Measurements from ENCODE around the gene F11. TPM values are rescaled to one million over a fixed set of nuclear protein-coding genes. Genes with fewer than 3 reads are reported as not detected.

The F11 gene
- total RNA-seq (2022) = 0.38 and 0.86 TPM in 2 replicates
- percentile 34 among the genes with signal in this experiment for Bru-seq, nascent RNA
- BruChase-seq, experiment 1, labeled RNA remaining after a 6-hour chase = percentile 37 among the genes with signal in this experiment
- BruChase-seq, experiment 2, labeled RNA remaining after a 2-hour chase = percentile 26 among the genes with signal in this experiment
- long read RNA-seq = 0 reads

- no peaks in the 10 kb centered on the region for H3K9me3 Mint-ChIP-seq (ENCODE audit: low read depth, unreplicated experiment)
- no peak for DNase-seq
- no TSS peak for BruUV-seq (replicated peaks)
- no peaks in the 10 kb centered on the region for H3K27me3 Mint-ChIP-seq (ENCODE audit: unreplicated experiment)
- peak within 1 kb of the TSS; percentile 60 for H3K4me3 Mint-ChIP-seq (ENCODE audit: low read depth, unreplicated experiment)
- H3K4me1 Mint-ChIP-seq (ENCODE audit: low read depth, unreplicated experiment) = peaks cover 13% of the 10 kb centered on the region
- TF ChIP-seq CTCF (IDR thresholded peaks at IDR 0.05; ENCODE audit: unreplicated experiment) = no peak
- CTCF ChIA-PET = no interaction called here
- H3K36me3 Mint-ChIP-seq (ENCODE audit: insufficient read depth, unreplicated experiment) = no peaks in the 10 kb centered on the region
- peak within 1 kb of the TSS; percentile 82 for H3K27ac Mint-ChIP-seq (ENCODE audit: unreplicated experiment)
- intact Hi-C loops (cut with micrococcal nuclease; ENCODE audit: unreplicated experiment) = loop anchor here (10.0 kb wide), 1 partner anchor 61 kb away; no protein-coding TSS in a partner anchor
Measured at GRCh38 chr4:186265683-186266652, at the start of gene F11. F11 (plus strand) TSS chr4:186266189; CDS start chr4:186267137, 948 bp downstream.

- no peaks in the 10 kb centered on the region for H3K4me1 Mint-ChIP-seq (ENCODE audit: low read depth, unreplicated experiment)
- no peaks in the 10 kb centered on the region for H3K36me3 Mint-ChIP-seq (ENCODE audit: insufficient read depth, unreplicated experiment)
- CTCF ChIA-PET = no interaction called here
- intact Hi-C loops (cut with micrococcal nuclease; ENCODE audit: unreplicated experiment) = no loop called here
- no peak for TF ChIP-seq CTCF (IDR thresholded peaks at IDR 0.05; ENCODE audit: unreplicated experiment)
- peaks cover 4% of the 10 kb centered on the region for H3K9me3 Mint-ChIP-seq (ENCODE audit: low read depth, unreplicated experiment)
- BruUV-seq (replicated peaks) = no TSS peak
- H3K27me3 Mint-ChIP-seq (ENCODE audit: unreplicated experiment) = no peaks in the 10 kb centered on the region
- no peak overlapping the region for H3K27ac Mint-ChIP-seq (ENCODE audit: unreplicated experiment)
- H3K4me3 Mint-ChIP-seq (ENCODE audit: low read depth, unreplicated experiment) = no peak overlapping the region
- no peak for DNase-seq
Measured at GRCh38 chr4:186216465-186217024, 49.4 kb upstream of the F11 start.

- Mint-ChIP-seq H3K4me1 (ENCODE audit: low read depth, unreplicated experiment) (no peaks in the 10 kb centered on the region), H3K27ac (ENCODE audit: unreplicated experiment) (no peak overlapping the region), H3K9me3 (ENCODE audit: low read depth, unreplicated experiment) (peaks cover 4% of the 10 kb centered on the region), H3K27me3 (ENCODE audit: unreplicated experiment) (no peaks in the 10 kb centered on the region), H3K4me3 (ENCODE audit: low read depth, unreplicated experiment) (no peak overlapping the region), H3K36me3 (ENCODE audit: insufficient read depth, unreplicated experiment) (no peaks in the 10 kb centered on the region)
- intact Hi-C loops (cut with micrococcal nuclease; ENCODE audit: unreplicated experiment) = no loop called here
- CTCF ChIA-PET = no interaction called here
- no peak for TF ChIP-seq CTCF (IDR thresholded peaks at IDR 0.05; ENCODE audit: unreplicated experiment)
- DNase-seq = no peak
- BruUV-seq (replicated peaks) = no TSS peak
Measured at GRCh38 chr4:186217733-186218293, 48.2 kb upstream of the F11 start.

- Mint-ChIP-seq H3K27ac (ENCODE audit: unreplicated experiment) (no peak overlapping the region), H3K27me3 (ENCODE audit: unreplicated experiment) (no peaks in the 10 kb centered on the region), H3K4me3 (ENCODE audit: low read depth, unreplicated experiment) (no peak overlapping the region), H3K36me3 (ENCODE audit: insufficient read depth, unreplicated experiment) (no peaks in the 10 kb centered on the region), H3K9me3 (ENCODE audit: low read depth, unreplicated experiment) (peaks cover 8% of the 10 kb centered on the region), H3K4me1 (ENCODE audit: low read depth, unreplicated experiment) (no peaks in the 10 kb centered on the region)
- DNase-seq = no peak
- BruUV-seq (replicated peaks) = no TSS peak
- no peak for TF ChIP-seq CTCF (IDR thresholded peaks at IDR 0.05; ENCODE audit: unreplicated experiment)
- CTCF ChIA-PET = no interaction called here
- intact Hi-C loops (cut with micrococcal nuclease; ENCODE audit: unreplicated experiment) = no loop called here
Measured at GRCh38 chr4:186221624-186222023, 44.4 kb upstream of the F11 start.
